HepG2 (cell line): Measurements from ENCODE around the gene SLCO4A1. TPM values are rescaled to one million over a fixed set of nuclear protein-coding genes. Genes with fewer than 3 reads are reported as not detected.

Source experiments
- ATAC-seq: fragments of 200-7000 bp; cut with Tn5 transposase; 3 replicates; pipeline ENCODE4 v1.9.1; 2020; ENCODE audit warnings: mild to moderate bottlenecking, moderate library complexity
- BruUV-seq: library from RNA; stranded (reverse); fragments of 400-500 nt; replicated peaks from 2 replicates; lab custom pipeline; 2021; lab: Mats Ljungman, UMichigan
- CTCF ChIA-PET: fragments of 300-600 bp; formaldehyde crosslinking; extraction: SDS; loops from one replicate; lab custom pipeline; 2021; ENCODE audit warnings: low total read pairs, inconsistent platforms, low intra/inter-chr PET ratio; lab: Yijun Ruan, JAX
- POLR2A ChIA-PET: fragments of 350-600 bp; sonication (Branson Sonifier 250); formaldehyde crosslinking; loops from one replicate; lab custom pipeline; 2020; ENCODE audit warnings: antibody characterized with exemption, inconsistent platforms; lab: Yijun Ruan, JAX
- DNase-seq: peaks from one replicate; pipeline ENCODE4 v3.0.0-alpha.2; 2015; ENCODE audit warnings: low spot score
- FAIRE-seq: peaks from 3 replicates; lab custom pipeline; 2011; peaks lifted over from hg19 to GRCh38; lab: Jason Lieb, UNC
- H2AFZ ChIP-seq: one replicate; pipeline ENCODE4 v1.6.1; 2011; ENCODE audit warnings: low read length, inconsistent platforms
- H3K27ac ChIP-seq: fragments of 300-600 bp; 3 replicates; pipeline ENCODE4 v1.8.0; 2011; ENCODE audit warnings: mixed run types, mild to moderate bottlenecking, mixed read lengths, low read length, inconsistent platforms; ENCODE audit not compliant: insufficient read depth; ENCODE audit errors: extremely low read length
- H3K27me3 ChIP-seq, 2 experiments: fragments of 200-600 bp in 1 of 2; 2 replicates in 1 of 2; 3 replicates in 1 of 2; pipeline versions ENCODE4 v1.6.0 to v1.8.0; 2011; ENCODE audit warnings: low read length in 2 of 2, mild to moderate bottlenecking in 2 of 2, moderate library complexity in 2 of 2, inconsistent platforms in 1 of 2; ENCODE audit not compliant: insufficient read depth in 2 of 2, control insufficient read depth in 1 of 2
- H3K36me3 ChIP-seq, 2 experiments: fragments of 200-600 bp in 1 of 2; replicated peaks in 1 of 2; 2 replicates in 1 of 2; 3 replicates in 1 of 2; pipeline versions ENCODE4 v1.5.1 to v1.8.0; 2011; ENCODE audit warnings: low read length in 2 of 2, inconsistent platforms in 1 of 2; ENCODE audit not compliant: insufficient read depth in 2 of 2, control insufficient read depth in 1 of 2
- H3K4me1 ChIP-seq: 2 replicates; pipeline ENCODE4 v1.5.1; 2012; ENCODE audit warnings: low read length, inconsistent platforms; ENCODE audit not compliant: insufficient read depth
- H3K4me2 ChIP-seq: 2 replicates; pipeline ENCODE4 v1.6.0; 2011; ENCODE audit warnings: low read depth, low read length, inconsistent platforms
- H3K4me3 ChIP-seq, 3 experiments: fragments of 200-600 bp in 1 of 3; sonication (generic), shearing (Covaris generic) in 1 of 3; replicated peaks in 1 of 3; 2 replicates each; pipeline ENCODE4 v1.5.1; 2011 to 2016; ENCODE audit warnings: low read length in 3 of 3, inconsistent platforms in 2 of 3, low read depth in 2 of 3, mild to moderate bottlenecking in 2 of 3, control low read depth in 1 of 3, mixed read lengths in 1 of 3; ENCODE audit not compliant: insufficient read depth in 1 of 3
- H3K79me2 ChIP-seq: one replicate; pipeline ENCODE4 v1.6.1; 2011; ENCODE audit warnings: low read length, inconsistent platforms; ENCODE audit not compliant: insufficient read depth
- H3K9ac ChIP-seq: 2 replicates; pipeline ENCODE4 v1.6.0; 2011; ENCODE audit warnings: mild to moderate bottlenecking, low read depth, low read length, inconsistent platforms; ENCODE audit not compliant: insufficient read depth
- H3K9me3 ChIP-seq: 2 replicates; pipeline ENCODE4 v1.5.1; 2012; ENCODE audit warnings: mild to moderate bottlenecking, low read length
- H4K20me1 ChIP-seq: 2 replicates; pipeline ENCODE4 v1.6.0; 2011; ENCODE audit warnings: inconsistent platforms, mild to moderate bottlenecking, low read length, moderate library complexity; ENCODE audit not compliant: insufficient read depth
- ASH2L ChIP-seq: fragments of 300-600, 200-600 bp; sonication (generic); IDR thresholded peaks from 2 replicates; pipeline ENCODE4 v1.7.0; 2017; ENCODE audit warnings: low read depth, mild to moderate bottlenecking, moderate library complexity, mixed read lengths, low read length; ENCODE audit not compliant: insufficient read length
- ERF ChIP-seq: IDR thresholded peaks from 2 replicates; pipeline ENCODE4 v1.6.1; 2018; ENCODE audit warnings: missing biosample characterization, missing genetic modification reagents
- FOXA3 ChIP-seq: IDR thresholded peaks from 2 replicates; pipeline ENCODE4 v1.6.1; 2016; ENCODE audit warnings: missing genetic modification reagents, missing compliant biosample characterization
- HMG20B ChIP-seq: conservative IDR thresholded peaks from 2 replicates; pipeline ENCODE4 v1.6.1; 2016; ENCODE audit warnings: missing genetic modification reagents, missing compliant biosample characterization
- MAFK ChIP-seq, 2 experiments: IDR thresholded peaks in 1 of 2; conservative IDR thresholded peaks in 1 of 2; 2 replicates each; pipeline ENCODE4 v1.6.1; 2011; ENCODE audit warnings: improper control_type of control experiment in 2 of 2, low read length in 2 of 2
- NCOA2 ChIP-seq: sonication (generic); formaldehyde crosslinking; IDR thresholded peaks from 2 replicates; pipeline ENCODE4 v1.8.0; 2022; ENCODE audit warnings: inconsistent platforms
- PAX8 ChIP-seq: sonication (generic); formaldehyde crosslinking; IDR thresholded peaks from 2 replicates; pipeline ENCODE4 v1.8.0; 2022; ENCODE audit warnings: mild to moderate bottlenecking, missing genetic modification reagents, borderline replicate concordance
- PTBP1 ChIP-seq: fragments of 200-400 bp; formaldehyde crosslinking; IDR thresholded peaks from 2 replicates; pipeline ENCODE4 v1.6.1; 2018; ENCODE audit warnings: low read length, low read depth; ENCODE audit not compliant: poor library complexity, severe bottlenecking
- TCF12 ChIP-seq, 2 experiments: fragments of 450-650 bp in 1 of 2; sonication (generic) in 1 of 2; formaldehyde crosslinking in 1 of 2; IDR thresholded peaks; 2 replicates each; pipeline versions ENCODE4 v1.6.1 to v1.8.0; 2017 to 2022; ENCODE audit warnings: antibody characterized with exemption in 1 of 2, mild to moderate bottlenecking in 1 of 2, missing genetic modification reagents in 1 of 2, moderate library complexity in 1 of 2
- U2AF1 ChIP-seq: fragments of 200-400 bp; formaldehyde crosslinking; optimal IDR thresholded peaks from 2 replicates; pipeline ENCODE3; 2017; ENCODE audit warnings: mild to moderate bottlenecking, low read depth, low read length
- ZFX ChIP-seq: sonication (generic); formaldehyde crosslinking; IDR thresholded peaks from 2 replicates; pipeline ENCODE4 v1.4.0; 2020; ENCODE audit warnings: mild to moderate bottlenecking, low read depth, missing genetic modification reagents, moderate library complexity
- ZNF33B ChIP-seq: sonication (generic); formaldehyde crosslinking; IDR thresholded peaks from 2 replicates; pipeline ENCODE4 v1.5.1; 2020; ENCODE audit warnings: mild to moderate bottlenecking, missing genetic modification reagents
- ZNF430 ChIP-seq: sonication (generic); formaldehyde crosslinking; IDR thresholded peaks from 2 replicates; pipeline ENCODE4 v1.9.0; 2021; ENCODE audit warnings: mild to moderate bottlenecking, missing genetic modification reagents
- WGBS: methylation state at CpG from one replicate; pipeline ENCODE4 v1.1.6; 2017; ENCODE audit warnings: low lambda C conversion rate; 5-methylcytosine and 5-hydroxymethylcytosine counted together
- in situ Hi-C: cut with HindIII; loops from 2 replicates; pipeline ENCODE4 v1.10.0; 2017; ENCODE audit warnings: low pct_unique_long_range_greater_than_20kb; ENCODE audit not compliant: extremely low pct_ligation_motif_present
- intact Hi-C: fragments of 100-400 bp; cut with micrococcal nuclease; formaldehyde crosslinking; loops from one replicate; pipeline ENCODE4 v1.10.0; 2022; ENCODE audit not compliant: unreplicated experiment
- polyA plus RNA-seq, 8 experiments: library from polyadenylated mRNA; depleted of rRNA in 3 of 8; stranded (reverse) in 7 of 8; unstranded in 1 of 8; fragments of >200 nt; fragmentation: Illumina TruSeq in 4 of 8; extraction: Trizol in 4 of 8; gene quantifications; 2 replicates each; pipeline versions ENCODE4 v1.2.1 to v1.2.3, GENCODE V29; 2011 to 2016; ENCODE audit warnings: low read depth in 4 of 8, missing spikeins in 1 of 8, mixed read lengths in 1 of 8; ENCODE audit not compliant: insufficient read depth in 1 of 8
- total RNA-seq, 5 experiments: library from RNA; depleted of rRNA; stranded (reverse); fragments of >200 nt; fragmentation: Illumina TruSeq; extraction: Trizol; gene quantifications; 2 replicates each; pipeline ENCODE4 v1.2.3, GENCODE V29; 2016; ENCODE audit warnings: low read depth in 1 of 5
- TF ChIP-seq, protein P1 (sequence below): sonication (generic); formaldehyde crosslinking; IDR thresholded peaks from 2 replicates; pipeline ENCODE4 v1.4.0; 2020; ENCODE audit warnings: missing genetic modification reagents
- TF ChIP-seq, protein P2 (sequence below): sonication (generic); formaldehyde crosslinking; IDR thresholded peaks from 2 replicates; pipeline ENCODE4 v1.5.0; 2020; ENCODE audit warnings: missing genetic modification reagents, mild to moderate bottlenecking, borderline replicate concordance

The SLCO4A1 gene
- total and polyA plus RNA-seq, 2 of the 13 experiments (the other 11 are each of a cell fraction or from before 2014, with no cell fraction given): 55.5 to 112 TPM

DNA sequence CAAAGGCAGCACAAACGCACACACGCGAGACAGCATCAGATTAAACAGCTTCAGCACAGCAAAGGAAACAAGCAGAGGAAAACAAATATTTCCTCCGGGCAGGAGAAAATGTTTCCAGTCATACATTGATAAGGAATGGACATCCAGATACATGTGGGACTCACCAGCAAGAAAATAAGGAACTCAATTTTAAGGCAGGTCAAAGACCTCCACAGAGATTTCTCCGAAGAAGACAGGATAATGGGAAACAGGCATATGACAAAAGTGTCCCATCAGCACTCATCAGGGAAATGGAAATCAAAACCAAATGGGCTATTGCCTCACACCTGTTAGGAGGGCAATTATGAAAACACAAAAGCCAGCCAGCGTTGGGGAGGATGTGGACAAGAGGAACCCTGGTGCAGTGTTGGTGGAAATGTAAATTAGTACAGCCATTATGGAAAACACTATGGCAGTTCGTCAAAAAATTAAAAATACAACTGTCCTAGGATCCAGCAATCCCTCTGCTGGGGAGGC lies 9.7 kb upstream of the SLCO4A1 start:
- Histone ChIP-seq H3K79me2 (no peaks in the 10 kb centered on the region), H3K4me1 (peaks cover 72% of the 10 kb centered on the region), H3K9me3 (no peaks in the 10 kb centered on the region), H2AFZ (no peak overlapping the region), H3K9ac (no peak overlapping the region), H3K27ac (no peak overlapping the region), H3K27me3 (peaks cover 31 to 84% of the 10 kb centered on the region in 2 experiments), H3K36me3 (no peaks in the 10 kb centered on the region), H4K20me1 (no peaks in the 10 kb centered on the region), H3K4me2 (peak overlapping the region; percentile 5; the same call in 1 of the 2 replicates), H3K4me3 (no peak overlapping the region)
- FAIRE-seq (no peak), ATAC-seq (no peak), DNase-seq (no peak)
- POLR2A ChIA-PET: interaction anchor here (1.8 kb wide), 1 partner anchor 10 kb away, joined by 4 read pairs; no protein-coding TSS in a partner anchor
- CTCF ChIA-PET: no interaction called here
- WGBS: 12% methylated on average over 7 of the region's 7 CpGs
- TF ChIP-seq ERF (CRISPR knock-in tag) (no peak), MAFK (conservative IDR thresholded peaks at IDR 0.05 in 1 of 2, IDR thresholded peaks at IDR 0.05 in 1 of 2; ENCODE audit: low read length in 2 of 2) (peak; percentile 9 to 34; a peak in 1 of 4 replicates)
- in situ Hi-C loops (no loop called here), intact Hi-C loops (no loop called here)
- BruUV-seq: no TSS peak

- H3K36me3 ChIP-seq: no peaks in the 10 kb centered on the region
- no peak for FAIRE-seq
- TF ChIP-seq PAX8 (CRISPR knock-in tag) (no peak), ZNF33B (no peak), PTBP1 (no peak), NCOA2 (CRISPR knock-in tag) (no peak), ASH2L (no peak), TCF12 (IDR thresholded peaks at IDR 0.05) (no peak), TCF12 (CRISPR knock-in tag; IDR thresholded peaks at IDR 0.05) (no peak), ZFX (peak; percentile 25; the same call in 1 of the 2 replicates), ZNF430 (CRISPR knock-in tag) (0 out of 2 replicates have a peak, but pooled peaks have one; percentile 3), HMG20B (CRISPR knock-in tag) (no peak), FOXA3 (CRISPR knock-in tag) (0 out of 2 replicates have a peak, but pooled peaks have one; percentile 18), U2AF1 (no peak)
- TF ChIP-seq, protein P1, sequence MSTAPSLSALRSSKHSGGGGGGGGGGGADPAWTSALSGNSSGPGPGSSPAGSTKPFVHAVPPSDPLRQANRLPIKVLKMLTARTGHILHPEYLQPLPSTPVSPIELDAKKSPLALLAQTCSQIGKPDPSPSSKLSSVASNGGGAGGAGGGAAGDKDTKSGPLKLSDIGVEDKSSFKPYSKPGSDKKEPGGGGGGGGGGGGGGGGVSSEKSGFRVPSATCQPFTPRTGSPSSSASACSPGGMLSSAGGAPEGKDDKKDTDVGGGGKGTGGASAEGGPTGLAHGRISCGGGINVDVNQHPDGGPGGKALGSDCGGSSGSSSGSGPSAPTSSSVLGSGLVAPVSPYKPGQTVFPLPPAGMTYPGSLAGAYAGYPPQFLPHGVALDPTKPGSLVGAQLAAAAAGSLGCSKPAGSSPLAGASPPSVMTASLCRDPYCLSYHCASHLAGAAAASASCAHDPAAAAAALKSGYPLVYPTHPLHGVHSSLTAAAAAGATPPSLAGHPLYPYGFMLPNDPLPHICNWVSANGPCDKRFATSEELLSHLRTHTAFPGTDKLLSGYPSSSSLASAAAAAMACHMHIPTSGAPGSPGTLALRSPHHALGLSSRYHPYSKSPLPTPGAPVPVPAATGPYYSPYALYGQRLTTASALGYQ (CRISPR knock-in tag): no peak
- TF ChIP-seq, protein P2, sequence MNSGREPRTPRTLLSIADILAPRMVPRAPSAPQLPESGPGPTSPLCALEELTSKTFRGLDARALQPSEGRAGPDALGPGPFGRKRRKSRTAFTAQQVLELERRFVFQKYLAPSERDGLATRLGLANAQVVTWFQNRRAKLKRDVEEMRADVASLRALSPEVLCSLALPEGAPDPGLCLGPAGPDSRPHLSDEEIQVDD (CRISPR knock-in tag): no peak
Measured at GRCh38 chr20:62633598-62634329, 8.5 kb upstream of the SLCO4A1 start.

More at GRCh38 chr20:62633598-62634329, 8.5 kb upstream of the SLCO4A1 start:
- Histone ChIP-seq H2AFZ (no peak overlapping the region), H4K20me1 (no peaks in the 10 kb centered on the region), H3K4me3 (no peak overlapping the region), H3K9ac (no peak overlapping the region), H3K4me2 (peak overlapping the region; percentile 10; the same call in 1 of the 2 replicates), H3K9me3 (no peaks in the 10 kb centered on the region), H3K27me3 (peaks cover 31 to 87% of the 10 kb centered on the region in 2 experiments), H3K27ac (no peak overlapping the region), H3K79me2 (no peaks in the 10 kb centered on the region), H3K4me1 (peaks cover 74% of the 10 kb centered on the region)
- ATAC-seq: no peak
- POLR2A ChIA-PET: interaction anchor here (1.5 to 1.8 kb wide), 2 partner anchors 9 to 10 kb away, joined by 4 read pairs; no protein-coding TSS in a partner anchor
- no TSS peak for BruUV-seq
- intact Hi-C loops (no loop called here), in situ Hi-C loops (no loop called here)
- CTCF ChIA-PET: no interaction called here
- 53% methylated on average over 24 of the region's 27 CpGs for WGBS
- DNase-seq: no peak
